NCI-H82 treated with DMSO at 0.1 percent for 48 hours (cell line): ENCODE results near the gene ARAP1.

Experiments used
- DNase-seq: peaks from one replicate; lab custom pipeline; 2025; ENCODE audit not compliant: unreplicated experiment; lab: John Stamatoyannopoulos, UW

The ARAP1 gene

DNA sequence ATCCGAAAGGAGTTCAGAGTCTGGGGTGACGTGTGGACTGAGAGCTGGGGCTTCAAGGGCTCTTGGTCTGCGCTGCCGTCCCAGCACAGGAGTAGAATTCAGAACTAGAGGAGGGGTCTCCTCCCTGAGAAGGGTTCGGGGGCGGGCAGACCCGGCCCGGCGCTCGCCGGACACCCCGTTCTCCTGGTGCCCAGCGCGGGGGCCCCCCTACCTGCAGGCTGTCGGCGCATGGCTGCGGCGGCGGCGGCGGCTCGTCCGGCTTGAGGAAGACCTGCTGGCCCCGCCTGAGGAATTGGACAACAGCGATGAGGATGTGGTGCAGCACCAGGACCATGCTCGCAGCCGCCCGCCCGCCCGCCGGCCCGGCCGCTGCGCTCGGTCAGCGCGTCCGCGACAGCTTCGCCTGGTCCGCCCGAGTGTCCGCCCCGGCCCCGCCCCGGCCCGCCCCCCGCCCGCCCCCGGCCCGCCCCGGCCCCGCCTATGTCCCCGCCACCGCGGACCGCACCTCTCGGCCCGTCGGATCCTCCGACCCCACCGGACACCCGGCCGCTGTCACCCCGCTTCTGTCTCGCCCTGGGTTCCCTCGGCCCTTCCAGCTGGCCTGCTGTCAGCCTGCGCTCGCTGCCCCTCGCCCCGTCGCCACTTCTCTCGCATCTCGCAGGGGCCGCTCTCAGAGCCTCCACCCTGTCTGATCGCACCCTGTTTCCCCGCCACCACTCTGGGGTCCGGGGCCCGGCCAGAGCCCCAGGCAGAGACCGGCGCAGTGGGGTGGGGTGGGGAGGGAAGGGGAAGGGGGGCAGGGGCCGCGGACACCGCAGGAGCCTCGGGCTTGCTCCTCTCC lies 109.9 kb downstream of the ARAP1 start:
- DNase-seq, result no peak

DNA sequence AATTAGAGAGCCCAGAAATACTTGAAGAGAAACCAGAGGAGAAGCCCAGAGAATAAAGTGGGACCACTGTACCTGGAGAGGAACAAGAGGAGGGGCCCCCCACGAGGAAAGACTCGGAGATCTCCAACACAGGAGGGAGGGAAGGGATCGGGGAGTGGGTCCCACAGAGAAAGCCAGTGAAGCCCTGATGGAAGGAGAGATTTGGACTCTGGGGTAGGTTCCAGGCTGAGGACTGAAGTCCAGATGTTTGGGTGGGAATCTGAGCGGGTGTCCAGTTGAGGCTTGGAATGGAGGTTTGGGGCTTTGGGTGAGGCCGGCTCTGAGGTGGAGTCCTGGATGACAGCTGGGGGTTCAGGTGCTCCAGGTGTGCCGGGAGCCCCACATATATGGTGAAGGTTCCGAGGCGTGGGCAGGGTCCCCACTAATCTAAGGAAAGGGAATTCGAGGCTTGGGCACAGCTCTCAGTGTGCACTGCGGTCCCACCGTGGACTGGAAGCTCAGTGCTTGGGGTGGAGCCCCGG lies 110.6 kb downstream of the ARAP1 start:
- no peak for DNase-seq

- no peak for DNase-seq
These were observed 112.5 kb downstream of the ARAP1 start for GRCh38 chr11:72639502-72640375.

- no peak for DNase-seq
These were observed 114.3 kb downstream of the ARAP1 start for GRCh38 chr11:72637926-72638325.

- DNase-seq, result no peak
These were observed 115.0 kb downstream of the ARAP1 start for GRCh38 chr11:72637198-72637597.

GRCh38 chr11:72636376-72636775 lies 115.8 kb downstream of the ARAP1 start:
- no peak for DNase-seq

- no peak for DNase-seq
These were observed 116.3 kb downstream of the ARAP1 start for GRCh38 chr11:72635933-72636332.

GRCh38 chr11:72635309-72635915 lies 116.8 kb downstream of the ARAP1 start:
- no peak for DNase-seq
